K562 (cell line): ENCODE measurements around the gene PLCD1. TPM values are rescaled to one million over a fixed set of nuclear protein-coding genes. Genes with fewer than 3 reads are reported as not detected.

Experiments
- ATAC-seq: fragments of 200-7000 bp; cut with Tn5 transposase; 3 replicates; pipeline ENCODE4 v1.9.1; 2020; ENCODE audit warnings: moderate library complexity
- BruUV-seq: library from RNA; stranded (reverse); fragments of 400-500 nt; replicated peaks from 2 replicates; lab custom pipeline; 2021; lab: Mats Ljungman, UMichigan
- CTCF ChIA-PET: fragments of 300-600 bp; formaldehyde crosslinking; extraction: SDS; loops from one replicate; lab custom pipeline; 2021; ENCODE audit warnings: low intra/inter-chr PET ratio; lab: Yijun Ruan, JAX
- POLR2A ChIA-PET: fragments of 300-600, 350-650 bp; sonication (Branson Sonifier 250); formaldehyde crosslinking; extraction: SDS; loops from one replicate; lab custom pipeline; 2021; ENCODE audit warnings: antibody characterized with exemption, inconsistent platforms; lab: Yijun Ruan, JAX
- DNase-seq, 4 experiments: peaks; one replicate each; pipeline versions ENCODE4 v3.0.0 to v3.0.0-alpha.2; 2011 to 2018; ENCODE audit warnings: low spot score in 3 of 4, mixed read lengths in 3 of 4; ENCODE audit errors: extremely low read depth in 1 of 4
- FAIRE-seq: peaks from 2 replicates; lab custom pipeline; 2011; peaks lifted over from hg19 to GRCh38; lab: Jason Lieb, UNC
- H2AFZ ChIP-seq: 2 replicates; pipeline ENCODE4 v1.6.0; 2011; ENCODE audit warnings: low read depth, low read length, control low read depth, inconsistent platforms
- H3K27ac ChIP-seq: fragments of 200-600 bp; 3 replicates; pipeline ENCODE4 v1.8.0; 2011; ENCODE audit warnings: low read depth, mild to moderate bottlenecking, control low read depth, inconsistent platforms, low read length, moderate library complexity, mixed read lengths; ENCODE audit errors: extremely low read depth
- H3K27me3 ChIP-seq, 2 experiments: fragments of 300-600 bp in 1 of 2; 2 replicates in 1 of 2; 3 replicates in 1 of 2; pipeline versions ENCODE4 v1.6.0 to v1.8.0; 2011; ENCODE audit warnings: inconsistent platforms in 2 of 2, low read length in 2 of 2, mild to moderate bottlenecking in 1 of 2, mixed read lengths in 1 of 2, moderate library complexity in 1 of 2; ENCODE audit not compliant: control insufficient read depth in 2 of 2, insufficient read depth in 2 of 2
- H3K36me3 ChIP-seq: fragments of 300-600 bp; 3 replicates; pipeline ENCODE4 v1.8.0; 2011; ENCODE audit warnings: mild to moderate bottlenecking, low read length, inconsistent platforms; ENCODE audit not compliant: control insufficient read depth, insufficient read depth
- H3K4me1 ChIP-seq, 2 experiments: fragments of 200-600 bp in 1 of 2; replicated peaks in 1 of 2; 2 replicates in 1 of 2; 3 replicates in 1 of 2; pipeline versions ENCODE4 v1.5.1 to v1.8.0; 2011; ENCODE audit warnings: inconsistent platforms in 2 of 2, low read length in 2 of 2, mild to moderate bottlenecking in 1 of 2, mixed read lengths in 1 of 2, moderate library complexity in 1 of 2; ENCODE audit not compliant: control insufficient read depth in 2 of 2, insufficient read depth in 2 of 2
- H3K4me2 ChIP-seq: 2 replicates; pipeline ENCODE4 v1.6.1; 2011; ENCODE audit warnings: low read length, control low read depth, inconsistent platforms, mixed read lengths; ENCODE audit not compliant: insufficient read depth
- H3K4me3 ChIP-seq: fragments of 200-600 bp; sonication (generic), shearing (Covaris generic); 2 replicates; pipeline ENCODE4 v1.5.1; 2016; ENCODE audit warnings: control low read depth, inconsistent platforms
- H3K79me2 ChIP-seq: fragments of 200-600 bp; 3 replicates; pipeline ENCODE4 v1.8.0; 2011; ENCODE audit warnings: low read length, inconsistent platforms; ENCODE audit not compliant: control insufficient read depth, insufficient read depth
- H3K9ac ChIP-seq, 2 experiments: 2 replicates each; pipeline versions ENCODE4 v1.6.0 to v1.6.1; 2011; ENCODE audit warnings: low read depth in 2 of 2, low read length in 2 of 2, control low read depth in 1 of 2, inconsistent platforms in 1 of 2, mild to moderate bottlenecking in 1 of 2, mixed read lengths in 1 of 2; ENCODE audit not compliant: insufficient read depth in 1 of 2
- H3K9me1 ChIP-seq: one replicate; pipeline ENCODE4 v1.6.0; 2011; ENCODE audit warnings: inconsistent platforms, mild to moderate bottlenecking, low read length, moderate library complexity; ENCODE audit not compliant: control insufficient read depth, insufficient read depth
- H3K9me3 ChIP-seq: replicated peaks from 2 replicates; pipeline ENCODE4 v1.5.1; 2011; ENCODE audit warnings: low read depth, low read length, inconsistent platforms; ENCODE audit not compliant: control insufficient read depth, insufficient read depth
- H4K20me1 ChIP-seq: replicated peaks from 2 replicates; pipeline ENCODE4 v1.6.1; 2011; ENCODE audit warnings: low read length, inconsistent platforms, mixed read lengths; ENCODE audit not compliant: control insufficient read depth, insufficient read depth
- AFF1 ChIP-seq, 2 experiments: fragments of 450-650 bp; IDR thresholded peaks; 2 replicates each; pipeline ENCODE4 v1.6.1; 2018; ENCODE audit warnings: mild to moderate bottlenecking in 2 of 2, low read depth in 1 of 2; ENCODE audit not compliant: partially characterized antibody in 2 of 2
- BCL6 ChIP-seq: fragments of 250-450 bp; sonication (Bioruptor Pico); IDR thresholded peaks from 2 replicates; pipeline ENCODE4 v1.4.0; 2020
- ELF4 ChIP-seq: fragments of 450-650 bp; formaldehyde crosslinking; IDR thresholded peaks from 2 replicates; pipeline ENCODE4 v1.4.0; 2022; ENCODE audit warnings: missing genetic modification characterization
- FOXP4 ChIP-seq: sonication (generic); formaldehyde crosslinking; IDR thresholded peaks from 2 replicates; pipeline ENCODE4 v1.8.0; 2022; ENCODE audit warnings: mild to moderate bottlenecking, missing genetic modification reagents, borderline replicate concordance
- MITF ChIP-seq: IDR thresholded peaks from 2 replicates; pipeline ENCODE4 v1.6.1; 2014; ENCODE audit warnings: antibody characterized with exemption
- MTA1 ChIP-seq: fragments of 450-650 bp; IDR thresholded peaks from 2 replicates; pipeline ENCODE4 v1.6.1; 2017; ENCODE audit warnings: borderline replicate concordance
- NFE2L1 ChIP-seq: fragments of 450-650 bp; IDR thresholded peaks from 2 replicates; pipeline ENCODE4 v1.6.1; 2016; ENCODE audit warnings: missing genetic modification characterization, low read depth, mild to moderate bottlenecking, missing compliant biosample characterization, moderate library complexity, borderline replicate concordance
- PYGO2 ChIP-seq: fragments of 450-650 bp; IDR thresholded peaks from 2 replicates; pipeline ENCODE4 v1.6.1; 2016; ENCODE audit warnings: mild to moderate bottlenecking, missing genetic modification characterization, moderate library complexity, missing compliant biosample characterization
- SMARCA4 ChIP-seq: fragments of 450-650 bp; IDR thresholded peaks from 2 replicates; pipeline ENCODE4 v1.6.1; 2016
- SUPT5H ChIP-seq: fragments of 450-650 bp; IDR thresholded peaks from 2 replicates; pipeline ENCODE4 v1.6.1; 2016
- TEAD4 ChIP-seq, 2 experiments: sonication (generic) in 1 of 2; formaldehyde crosslinking in 1 of 2; IDR thresholded peaks; 2 replicates each; pipeline versions ENCODE4 v1.6.1 to v1.8.0; 2012 to 2022; ENCODE audit warnings: borderline replicate concordance in 1 of 2, inconsistent platforms in 1 of 2, low read length in 1 of 2, mild to moderate bottlenecking in 1 of 2, missing genetic modification reagents in 1 of 2
- XRCC4 ChIP-seq: IDR thresholded peaks from one replicate; pipeline ENCODE4 v1.6.1; 2011; ENCODE audit not compliant: insufficient read depth, insufficient read length; ENCODE audit errors: extremely low read depth
- ZBTB9 ChIP-seq: fragments of 450-650 bp; formaldehyde crosslinking; IDR thresholded peaks from 2 replicates; pipeline ENCODE4 v1.4.0; 2020; ENCODE audit warnings: mild to moderate bottlenecking, moderate library complexity
- ZNF175 ChIP-seq: fragments of 200-800 bp; sonication (Bioruptor generic); IDR thresholded peaks from 2 replicates; pipeline ENCODE4 v1.6.1; 2016; ENCODE audit warnings: low read depth, mild to moderate bottlenecking, missing genetic modification characterization, missing compliant biosample characterization
- WGBS: fragments of 100-300 bp; shearing (Covaris generic); methylation state at CpG from one replicate; pipeline ENCODE4 v1.1.6; 2016; ENCODE audit warnings: low coverage, mixed read lengths; ENCODE audit not compliant: insufficient coverage; ENCODE audit errors: missing lambda C conversion rate; 5-methylcytosine and 5-hydroxymethylcytosine counted together
- in situ Hi-C: fragments of 300-500 bp; cut with MboI; formaldehyde crosslinking; loops from 4 replicates; pipeline ENCODE4 v1.15.0; 2018; ENCODE audit warnings: inconsistent platforms, mixed read lengths
- intact Hi-C: fragments of 100-400 bp; cut with micrococcal nuclease; formaldehyde crosslinking; loops from 2 replicates; pipeline ENCODE4 v1.14.2; 2022
- polyA plus RNA-seq, 8 experiments: library from polyadenylated mRNA; depleted of rRNA in 4 of 8; stranded (reverse) in 5 of 8; unstranded in 3 of 8; fragments of >200 nt; fragmentation: Nextera tagmentation in 2 of 8; fragmentation: Illumina TruSeq in 1 of 8; extraction: Ambion mirVana in 2 of 8; extraction: Trizol in 1 of 8; gene quantifications; 2 replicates each; pipeline versions ENCODE4 v1.2.1 to v1.2.3, GENCODE V29; 2011 to 2014; ENCODE audit warnings: inconsistent platforms in 1 of 8, missing spikeins in 1 of 8
- total RNA-seq, 7 experiments: library from RNA; depleted of rRNA in 6 of 7; stranded (reverse); fragments of >200 nt in 6 of 7; fragmentation: Illumina TruSeq in 2 of 7; extraction: Trizol in 2 of 7; gene quantifications; 2 replicates each; pipeline versions ENCODE4 v1.2.1 to v1.2.3, GENCODE V29; 2011 to 2021; ENCODE audit warnings: low replicate concordance in 1 of 7

PLCD1 gene
- total and polyA plus RNA-seq, 9 of the 15 experiments (the other 6 are each of a cell fraction or from before 2014, with no cell fraction given) = 5.4 to 209 (median 116) TPM

- FAIRE-seq (no peak), ATAC-seq (no peak), DNase-seq (no peak)
- Histone ChIP-seq H2AFZ (no peak overlapping the region), H3K9ac (no peak overlapping the region), H3K4me3 (no peak overlapping the region), H3K9me3 (no peaks in the 10 kb centered on the region), H3K27ac (no peak overlapping the region), H3K4me1 (no peaks in the 10 kb centered on the region), H3K9me1 (no peaks in the 10 kb centered on the region), H3K27me3 (0 out of 5 replicates have a peak, but pooled peaks cover 3 to 4% of the 10 kb centered on the region in 2 experiments), H4K20me1 (no peaks in the 10 kb centered on the region), H3K79me2 (no peaks in the 10 kb centered on the region), H3K4me2 (no peak overlapping the region), H3K36me3 (no peaks in the 10 kb centered on the region)
- 22% methylated on average over 3 of the region's 3 CpGs for WGBS
- CTCF ChIA-PET = interaction anchor here (0.8 kb wide), 1 partner anchor 106 kb away, joined by 3 read pairs; no protein-coding TSS in a partner anchor
- in situ Hi-C loops (no loop called here), intact Hi-C loops (loop anchor here (10.0 kb wide), 1 partner anchor 409 kb away; no protein-coding TSS in a partner anchor)
- BruUV-seq = no TSS peak
- POLR2A ChIA-PET = interaction anchor here (0.6 to 1.0 kb wide), 3 partner anchors 8 to 43 kb away, joined by 3 to 5 read pairs (median 4); no protein-coding TSS in a partner anchor
- no peak for TF ChIP-seq FOXP4 (CRISPR knock-in tag)
- no peak for TF ChIP-seq ZBTB9 (CRISPR knock-in tag)
- TF ChIP-seq TEAD4 (IDR thresholded peaks at IDR 0.05; ENCODE audit: low read length) = no peak
- TF ChIP-seq TEAD4 (CRISPR knock-in tag; IDR thresholded peaks at IDR 0.05; ENCODE audit: borderline replicate concordance) = no peak
- TF ChIP-seq PYGO2 = no peak
- no peak for TF ChIP-seq ELF4 (CRISPR knock-in tag)
- no peak for TF ChIP-seq MITF
- TF ChIP-seq ZNF175 (CRISPR knock-in tag) = no peak
- no peak for TF ChIP-seq NFE2L1 (tag)
- no peak for TF ChIP-seq MTA1
- TF ChIP-seq AFF1 (IDR thresholded peaks at IDR 0.05; ENCODE audit: low read depth in 1 of 2, partially characterized antibody in 2 of 2) = no peak
- TF ChIP-seq XRCC4 = no peak
- no peak for TF ChIP-seq BCL6
- no peak for TF ChIP-seq SUPT5H
- no peak for TF ChIP-seq SMARCA4
These were observed 65.8 kb downstream of the PLCD1 start for GRCh38 chr3:37963635-37964034.
